Activated CD8-positive, alpha-beta memory T cell treated with anti-CD3 and anti-CD28 coated beads, Interleukin-2, amount 10 ng/mL, durations not matched to agents 7 days and 5 days (primary cell): ENCODE measurements around the gene PPARG. TPM values are rescaled to one million over a fixed set of nuclear protein-coding genes. Genes with fewer than 3 reads are reported as not detected.

Experiments
- ATAC-seq: fragments of 150-1000 bp; cut with Tn5 transposase; one replicate; pipeline ENCODE4 v1.10.0; 2021; ENCODE audit warnings: moderate library complexity
- CTCF ChIA-PET: fragments of 350-600 bp; sonication (Branson Sonifier 250); formaldehyde crosslinking; loops from one replicate; lab custom pipeline; 2021; ENCODE audit warnings: antibody characterized with exemption; lab: Charles Lee
- DNase-seq: peaks from one replicate; pipeline ENCODE4 v3.0.0-alpha.2; 2020
- H3K27ac Mint-ChIP-seq: one replicate; pipeline ENCODE4 v1.8.0; 2021; ENCODE audit warnings: mild to moderate bottlenecking, mixed read lengths
- H3K27me3 Mint-ChIP-seq: one replicate; pipeline ENCODE4 v1.8.0; 2021; ENCODE audit warnings: mixed read lengths
- H3K36me3 Mint-ChIP-seq: one replicate; pipeline ENCODE4 v1.8.0; 2021; ENCODE audit warnings: mild to moderate bottlenecking, mixed read lengths
- H3K4me1 Mint-ChIP-seq: one replicate; pipeline ENCODE4 v1.8.0; 2021; ENCODE audit warnings: mixed read lengths
- H3K4me3 Mint-ChIP-seq: one replicate; pipeline ENCODE4 v1.8.0; 2021; ENCODE audit warnings: mild to moderate bottlenecking, moderate library complexity, mixed read lengths
- H3K9me3 Mint-ChIP-seq: one replicate; pipeline ENCODE4 v1.8.0; 2022; ENCODE audit warnings: low read depth, mixed read lengths
- total RNA-seq, 2 experiments: library from RNA; stranded (reverse); gene quantifications; one replicate each; pipeline ENCODE4 v1.2.3, GENCODE V29; 2021

The PPARG gene
- total RNA-seq, 2 experiments from 2014 or later, result 0.18 to 2.8 TPM

- no peak for DNase-seq
- peaks cover 3% of the 10 kb centered on the region for H3K4me1 Mint-ChIP-seq
- no peaks in the 10 kb centered on the region for H3K36me3 Mint-ChIP-seq
- no peak overlapping the region for H3K4me3 Mint-ChIP-seq
- no peaks in the 10 kb centered on the region for H3K9me3 Mint-ChIP-seq
- CTCF ChIA-PET, result no interaction called here
- no peak for ATAC-seq
- peaks cover 26% of the 10 kb centered on the region for H3K27me3 Mint-ChIP-seq
- H3K27ac Mint-ChIP-seq, result no peak overlapping the region
These were observed 19.6 kb downstream of the PPARG start for GRCh38 chr3:12308517-12308916.

- Mint-ChIP-seq H3K36me3 (no peaks in the 10 kb centered on the region), H3K4me1 (peaks cover 3% of the 10 kb centered on the region), H3K9me3 (no peaks in the 10 kb centered on the region), H3K4me3 (no peak overlapping the region), H3K27me3 (peaks cover 24% of the 10 kb centered on the region), H3K27ac (no peak overlapping the region)
- no peak for ATAC-seq
- CTCF ChIA-PET, result interaction anchor here (1.0 kb wide), 1 partner anchor 560 kb away, joined by 5 read pairs; no protein-coding TSS in a partner anchor
- DNase-seq, result no peak
These were observed 20.8 kb downstream of the PPARG start for GRCh38 chr3:12309716-12310115.

GRCh38 chr3:12312010-12312409, 23.1 kb downstream of the PPARG start:
- CTCF ChIA-PET, result interaction anchor here (0.9 kb wide), 1 partner anchor 117 kb away, joined by 3 read pairs; no protein-coding TSS in a partner anchor
- H3K9me3 Mint-ChIP-seq, result no peaks in the 10 kb centered on the region
- H3K36me3 Mint-ChIP-seq, result no peaks in the 10 kb centered on the region
- DNase-seq (no peak), ATAC-seq (no peak)
- H3K27me3 Mint-ChIP-seq, result peaks cover 28% of the 10 kb centered on the region
- no peak overlapping the region for H3K4me3 Mint-ChIP-seq
- no peak overlapping the region for H3K27ac Mint-ChIP-seq
- H3K4me1 Mint-ChIP-seq, result peaks cover 3% of the 10 kb centered on the region

- H3K27me3 Mint-ChIP-seq, result peaks cover 24% of the 10 kb centered on the region
- ATAC-seq, result no peak
- no peaks in the 10 kb centered on the region for H3K9me3 Mint-ChIP-seq
- CTCF ChIA-PET, result no interaction called here
- H3K4me1 Mint-ChIP-seq, result peaks cover 3% of the 10 kb centered on the region
- H3K4me3 Mint-ChIP-seq, result no peak overlapping the region
- no peak overlapping the region for H3K27ac Mint-ChIP-seq
- DNase-seq, result no peak
- no peaks in the 10 kb centered on the region for H3K36me3 Mint-ChIP-seq
These were observed 24.6 kb downstream of the PPARG start for GRCh38 chr3:12313519-12313918.

- no peak overlapping the region for H3K4me3 Mint-ChIP-seq
- no peaks in the 10 kb centered on the region for H3K4me1 Mint-ChIP-seq
These were observed 27.4 kb downstream of the PPARG start for GRCh38 chr3:12316253-12316652.

GRCh38 chr3:12316729-12317351, 28.0 kb downstream of the PPARG start:
- no peaks in the 10 kb centered on the region for H3K4me1 Mint-ChIP-seq
- CTCF ChIA-PET, result no interaction called here
- no peak overlapping the region for H3K27ac Mint-ChIP-seq
- DNase-seq, result no peak
- no peak overlapping the region for H3K4me3 Mint-ChIP-seq
- peaks cover 21% of the 10 kb centered on the region for H3K27me3 Mint-ChIP-seq
- H3K9me3 Mint-ChIP-seq, result no peaks in the 10 kb centered on the region
- no peak for ATAC-seq
- no peaks in the 10 kb centered on the region for H3K36me3 Mint-ChIP-seq

More at GRCh38 chr3:12316253-12316652, 27.4 kb downstream of the PPARG start:
- no peak overlapping the region for H3K27ac Mint-ChIP-seq
- no peak for ATAC-seq
- no peaks in the 10 kb centered on the region for H3K9me3 Mint-ChIP-seq
- H3K36me3 Mint-ChIP-seq, result no peaks in the 10 kb centered on the region
- peaks cover 21% of the 10 kb centered on the region for H3K27me3 Mint-ChIP-seq
- CTCF ChIA-PET, result no interaction called here
- DNase-seq, result no peak

GRCh38 chr3:12317914-12318313, 29.0 kb downstream of the PPARG start:
- H3K4me1 Mint-ChIP-seq, result no peaks in the 10 kb centered on the region
- no peak overlapping the region for H3K4me3 Mint-ChIP-seq
- H3K9me3 Mint-ChIP-seq, result no peaks in the 10 kb centered on the region
- no peaks in the 10 kb centered on the region for H3K36me3 Mint-ChIP-seq
- ATAC-seq (no peak), DNase-seq (no peak)
- peaks cover 24% of the 10 kb centered on the region for H3K27me3 Mint-ChIP-seq
- CTCF ChIA-PET, result no interaction called here
- H3K27ac Mint-ChIP-seq, result no peak overlapping the region

- Mint-ChIP-seq H3K27me3 (peaks cover 32% of the 10 kb centered on the region), H3K4me3 (no peak overlapping the region), H3K27ac (no peak overlapping the region), H3K9me3 (no peaks in the 10 kb centered on the region), H3K4me1 (no peaks in the 10 kb centered on the region), H3K36me3 (no peaks in the 10 kb centered on the region)
- CTCF ChIA-PET, result interaction anchor here (0.6 kb wide), 1 partner anchor 15 kb away, joined by 4 read pairs; no protein-coding TSS in a partner anchor
- DNase-seq (no peak), ATAC-seq (no peak)
These were observed 30.1 kb downstream of the PPARG start for GRCh38 chr3:12318758-12319621.

- CTCF ChIA-PET, result no interaction called here
- ATAC-seq (no peak), DNase-seq (no peak)
- H3K27me3 Mint-ChIP-seq, result peaks cover 34% of the 10 kb centered on the region
- H3K4me1 Mint-ChIP-seq, result peaks cover 1% of the 10 kb centered on the region
- H3K9me3 Mint-ChIP-seq, result no peaks in the 10 kb centered on the region
- H3K27ac Mint-ChIP-seq, result no peak overlapping the region
- H3K4me3 Mint-ChIP-seq, result no peak overlapping the region
- H3K36me3 Mint-ChIP-seq, result no peaks in the 10 kb centered on the region
These were observed 32.1 kb downstream of the PPARG start for GRCh38 chr3:12321015-12321414.

GRCh38 chr3:12323237-12323636, 34.4 kb downstream of the PPARG start:
- H3K4me1 Mint-ChIP-seq, result peaks cover 2% of the 10 kb centered on the region
- H3K9me3 Mint-ChIP-seq, result no peaks in the 10 kb centered on the region
- CTCF ChIA-PET, result interaction anchor here (0.9 kb wide), 1 partner anchor 153 kb away, joined by 3 read pairs; no protein-coding TSS in a partner anchor
- H3K27me3 Mint-ChIP-seq, result peaks cover 36% of the 10 kb centered on the region
- no peak overlapping the region for H3K27ac Mint-ChIP-seq
- H3K36me3 Mint-ChIP-seq, result no peaks in the 10 kb centered on the region
- H3K4me3 Mint-ChIP-seq, result no peak overlapping the region
- ATAC-seq (no peak), DNase-seq (no peak)

GRCh38 chr3:12325586-12326515, 37.0 kb downstream of the PPARG start:
- no peak for DNase-seq
- Mint-ChIP-seq H3K36me3 (no peaks in the 10 kb centered on the region), H3K27ac (no peak overlapping the region), H3K4me1 (peaks cover 2% of the 10 kb centered on the region), H3K4me3 (no peak overlapping the region), H3K27me3 (peaks cover 41% of the 10 kb centered on the region), H3K9me3 (no peaks in the 10 kb centered on the region)
- CTCF ChIA-PET, result no interaction called here
- ATAC-seq, result no peak

GRCh38 chr3:12327021-12327420, 38.2 kb downstream of the PPARG start:
- peaks cover 2% of the 10 kb centered on the region for H3K4me1 Mint-ChIP-seq
- CTCF ChIA-PET, result no interaction called here
- ATAC-seq (no peak), DNase-seq (no peak)
- peaks cover 38% of the 10 kb centered on the region for H3K27me3 Mint-ChIP-seq
- H3K27ac Mint-ChIP-seq, result no peak overlapping the region
- H3K9me3 Mint-ChIP-seq, result no peaks in the 10 kb centered on the region
- no peak overlapping the region for H3K4me3 Mint-ChIP-seq
- H3K36me3 Mint-ChIP-seq, result no peaks in the 10 kb centered on the region
